ENCODE results near the gene ARID3B. TPM values are rescaled to one million over a fixed set of nuclear protein-coding genes. Genes with fewer than 3 reads are reported as not detected.

Gene ARID3B
- total and polyA plus RNA-seq, 2 of the 4 experiments (the other 2 are of a cell fraction) = 2.5 to 5.0 TPM

DNA sequence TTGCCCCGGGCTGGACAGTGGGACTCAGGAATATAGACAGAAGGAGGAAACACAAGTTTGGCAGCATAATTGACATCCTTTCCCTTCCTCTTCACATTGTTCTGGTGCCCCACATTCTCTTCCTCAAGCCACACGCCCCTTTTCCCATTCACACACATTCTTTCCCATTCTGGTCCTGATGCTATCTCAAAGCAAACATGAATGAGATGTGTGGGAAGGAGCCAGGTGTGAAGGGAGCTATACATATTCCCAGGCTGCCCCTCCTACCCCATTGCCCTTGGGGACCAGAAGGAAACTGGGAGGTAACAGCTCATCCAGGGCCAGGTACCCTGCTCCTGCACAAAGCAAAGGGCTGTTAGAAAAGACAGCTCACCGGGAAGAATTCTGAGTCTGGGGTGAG lies 51.2 kb downstream of the ARID3B start:
- H2BK5ac ChIP-seq (ENCODE audit: low read depth, low read length, poor library complexity, severe bottlenecking) = no peak overlapping the region
- no CpG with 5 or more reads among the region's 3 CpGs for WGBS, 2 experiments (ENCODE audit: extremely low coverage in 2 of 2, insufficient read length in 1 of 2)
- no TSS peak for BruUV-seq (replicated peaks)
- no peak overlapping the region for H2BK15ac ChIP-seq (ENCODE audit: low read depth, low read length)
- H2AK9ac ChIP-seq (replicated peaks; ENCODE audit: low read depth, low read length, poor library complexity) = no peak overlapping the region
- no peak for DNase-seq
- H3K9me3 ChIP-seq (ENCODE audit: control insufficient read depth, insufficient read depth, low read length) = no peaks in the 10 kb centered on the region
- no peak overlapping the region for H4K91ac ChIP-seq (ENCODE audit: insufficient read depth, low read depth, low read length)
- H3K9ac ChIP-seq (ENCODE audit: low read depth, low read length) = no peak overlapping the region
- H3K18ac ChIP-seq (ENCODE audit: low read depth, low read length) = no peak overlapping the region
- TF ChIP-seq MXI1 (IDR thresholded peaks at IDR 0.05; ENCODE audit: borderline replicate concordance, low read depth, low read length) = no peak
- TF ChIP-seq FOS (IDR thresholded peaks at IDR 0.05; ENCODE audit: low read depth, low read length) = no peak
- TF ChIP-seq, protein P1, sequence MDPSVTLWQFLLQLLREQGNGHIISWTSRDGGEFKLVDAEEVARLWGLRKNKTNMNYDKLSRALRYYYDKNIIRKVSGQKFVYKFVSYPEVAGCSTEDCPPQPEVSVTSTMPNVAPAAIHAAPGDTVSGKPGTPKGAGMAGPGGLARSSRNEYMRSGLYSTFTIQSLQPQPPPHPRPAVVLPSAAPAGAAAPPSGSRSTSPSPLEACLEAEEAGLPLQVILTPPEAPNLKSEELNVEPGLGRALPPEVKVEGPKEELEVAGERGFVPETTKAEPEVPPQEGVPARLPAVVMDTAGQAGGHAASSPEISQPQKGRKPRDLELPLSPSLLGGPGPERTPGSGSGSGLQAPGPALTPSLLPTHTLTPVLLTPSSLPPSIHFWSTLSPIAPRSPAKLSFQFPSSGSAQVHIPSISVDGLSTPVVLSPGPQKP (IDR thresholded peaks at IDR 0.05; ENCODE audit: borderline replicate concordance, low read depth, low read length) = no peak
- no peak for TF ChIP-seq MAZ (IDR thresholded peaks at IDR 0.05; ENCODE audit: borderline replicate concordance, low read depth, low read length)
- no peak for TF ChIP-seq MAFK (IDR thresholded peaks at IDR 0.05; ENCODE audit: low read depth, low read length)
- TF ChIP-seq RCOR1 (IDR thresholded peaks at IDR 0.05; ENCODE audit: insufficient replicate concordance, low read length) = no peak
- ATAC-seq (ENCODE audit: low read depth) = no peak
- no peak overlapping the region for H3K56ac ChIP-seq (ENCODE audit: extremely low read depth, insufficient read depth, low read length)
- no peak overlapping the region for H3K4me2 ChIP-seq (ENCODE audit: low read depth, low read length)
- peaks cover 13% of the 10 kb centered on the region for H3K9me1 ChIP-seq (ENCODE audit: insufficient read depth, low read length)
- H3K23ac ChIP-seq (ENCODE audit: low read depth, low read length) = no peak overlapping the region
- peaks cover 2% of the 10 kb centered on the region for H4K20me1 ChIP-seq (ENCODE audit: insufficient read depth, low read length)
- peaks cover 0 to 16% of the 10 kb centered on the region in 2 experiments; a peak in 1 of 4 replicates for H3K79me1 ChIP-seq (ENCODE audit: low read depth in 1 of 2, low read length in 2 of 2)
- H2BK20ac ChIP-seq (ENCODE audit: low read depth, low read length) = no peak overlapping the region
- ChIA-PET CTCF (no interaction called here), POLR2A (ENCODE audit: unreplicated experiment) (no interaction called here)
- no peak overlapping the region for H2AFZ ChIP-seq (replicated peaks; ENCODE audit: low read length, poor library complexity)
- no peak overlapping the region for H2AK5ac ChIP-seq (ENCODE audit: low read depth, low read length)
- H3K4ac ChIP-seq (ENCODE audit: low read depth, low read length) = no peak overlapping the region
- no peak overlapping the region for H3K27ac ChIP-seq (ENCODE audit: insufficient read depth, low read length)
- peaks cover 9% of the 10 kb centered on the region for H3K4me1 ChIP-seq (ENCODE audit: control insufficient read depth, insufficient read depth, low read length)
- in situ Hi-C loops (cut with MboI; ENCODE audit: low sequenced_read_pairs) = no loop called here
- H2BK120ac ChIP-seq (ENCODE audit: low read depth, low read length) = no peak overlapping the region
- peaks cover 23% of the 10 kb centered on the region for H3K36me3 ChIP-seq (ENCODE audit: control insufficient read depth, insufficient read depth, low read length)
- H3K4me3 ChIP-seq (ENCODE audit: insufficient read depth, low read depth, low read length) = no peak overlapping the region
- intact Hi-C loops (cut with micrococcal nuclease) = no loop called here
- H4K8ac ChIP-seq (ENCODE audit: low read depth in 2 of 2, low read length in 2 of 2) = no peak overlapping the region
- no peak overlapping the region for H4K5ac ChIP-seq (ENCODE audit: low read depth, low read length)
- dilution Hi-C loops (cut with HindIII; ENCODE audit: low sequenced_read_pairs, unreplicated experiment) = no loop called here
- no peak overlapping the region for H3K14ac ChIP-seq (replicated peaks; ENCODE audit: low read depth, low read length)
- no peaks in the 10 kb centered on the region for H3K27me3 ChIP-seq (ENCODE audit: control insufficient read depth, insufficient read depth, low read length)

Data from IMR-90 (cell line).